Trophoblast cell (in vitro differentiated cells and primary cell): Measurements from ENCODE around the gene TP53I13.

Experiments
- DNase-seq, 2 donors: peaks; one replicate each; pipeline ENCODE4 v3.0.0-alpha.2; 2016
- H2AFZ ChIP-seq: 2 replicates; pipeline ENCODE4 v1.6.1; 2013; ENCODE audit warnings: low read length, moderate library complexity, mild to moderate bottlenecking; ENCODE audit not compliant: insufficient read depth, poor library complexity
- H2AK5ac ChIP-seq: 2 replicates; pipeline ENCODE4 v1.6.1; 2013; ENCODE audit warnings: mild to moderate bottlenecking, low read length
- H2BK120ac ChIP-seq: 2 replicates; pipeline ENCODE4 v1.6.1; 2013; ENCODE audit warnings: low read length, mild to moderate bottlenecking, moderate library complexity; ENCODE audit not compliant: insufficient read depth, poor library complexity
- H2BK12ac ChIP-seq: 2 replicates; pipeline ENCODE4 v1.6.1; 2013; ENCODE audit warnings: mild to moderate bottlenecking, low read length, moderate library complexity
- H2BK5ac ChIP-seq: 2 replicates; pipeline ENCODE4 v1.6.1; 2013; ENCODE audit warnings: low read length, low read depth, moderate library complexity, mild to moderate bottlenecking; ENCODE audit not compliant: poor library complexity
- H3K14ac ChIP-seq: 2 replicates; pipeline ENCODE4 v1.6.1; 2013; ENCODE audit warnings: mild to moderate bottlenecking, low read length
- H3K18ac ChIP-seq: 2 replicates; pipeline ENCODE4 v1.6.1; 2013; ENCODE audit warnings: mild to moderate bottlenecking, low read length
- H3K23ac ChIP-seq: 2 replicates; pipeline ENCODE4 v1.6.1; 2013; ENCODE audit warnings: low read length
- H3K27ac ChIP-seq: 2 replicates; pipeline ENCODE4 v1.5.1; 2013; ENCODE audit warnings: low read depth, mild to moderate bottlenecking, inconsistent platforms, low read length, moderate library complexity
- H3K27me3 ChIP-seq: 2 replicates; pipeline ENCODE4 v1.6.1; 2013; ENCODE audit warnings: inconsistent platforms, mild to moderate bottlenecking, low read length, moderate library complexity; ENCODE audit not compliant: insufficient read depth
- H3K36me3 ChIP-seq, 2 experiments: 1 replicate in 1 of 2; 2 replicates in 1 of 2; pipeline ENCODE4 v1.6.1; 2013; ENCODE audit warnings: low read length in 2 of 2, mild to moderate bottlenecking in 2 of 2, moderate library complexity in 1 of 2; ENCODE audit not compliant: insufficient read depth in 2 of 2, control insufficient read depth in 1 of 2
- H3K4ac ChIP-seq: 2 replicates; pipeline ENCODE4 v1.6.1; 2013; ENCODE audit warnings: low read depth, mild to moderate bottlenecking, low read length, moderate library complexity
- H3K4me1 ChIP-seq, 2 experiments: 1 replicate in 1 of 2; 2 replicates in 1 of 2; pipeline ENCODE4 v1.6.1; 2013; ENCODE audit warnings: low read length in 2 of 2, mild to moderate bottlenecking in 2 of 2, moderate library complexity in 1 of 2; ENCODE audit not compliant: insufficient read depth in 2 of 2, control insufficient read depth in 1 of 2
- H3K4me2 ChIP-seq: 2 replicates; pipeline ENCODE4 v1.6.1; 2013; ENCODE audit warnings: inconsistent platforms, mild to moderate bottlenecking, low read length, moderate library complexity
- H3K4me3 ChIP-seq: 2 replicates; pipeline ENCODE4 v1.5.1; 2013; ENCODE audit warnings: mild to moderate bottlenecking, low read depth, low read length, inconsistent platforms
- H3K79me1 ChIP-seq: one replicate; pipeline ENCODE4 v1.6.1; 2013; ENCODE audit warnings: low read length
- H3K79me2 ChIP-seq: 2 replicates; pipeline ENCODE4 v1.6.1; 2013; ENCODE audit warnings: low read length, mild to moderate bottlenecking; ENCODE audit not compliant: control insufficient read depth, insufficient read depth, poor library complexity
- H3K9ac ChIP-seq: 2 replicates; pipeline ENCODE4 v1.6.1; 2013; ENCODE audit warnings: mild to moderate bottlenecking, low read length
- H3K9me3 ChIP-seq: 2 replicates; pipeline ENCODE4 v1.6.1; 2013; ENCODE audit warnings: low read depth, mild to moderate bottlenecking, control low read depth, inconsistent platforms, low read length; ENCODE audit not compliant: insufficient read depth
- H4K12ac ChIP-seq: 2 replicates; pipeline ENCODE4 v1.6.1; 2013; ENCODE audit warnings: low read depth, mild to moderate bottlenecking, low read length, moderate library complexity
- H4K8ac ChIP-seq: 2 replicates; pipeline ENCODE4 v1.6.1; 2013; ENCODE audit warnings: low read depth, mild to moderate bottlenecking, low read length, moderate library complexity
- H4K91ac ChIP-seq: one replicate; pipeline ENCODE4 v1.6.1; 2013; ENCODE audit warnings: low read depth, mild to moderate bottlenecking, low read length, moderate library complexity
- WGBS: extraction: QIAGEN DNeasy Blood & Tissue Kit; methylation state at CpG from one replicate; pipeline ENCODE4 v1.1.7; 2013; ENCODE audit warnings: missing lambda C conversion rate; ENCODE audit not compliant: insufficient read length, insufficient coverage; ENCODE audit errors: extremely low coverage; 5-methylcytosine and 5-hydroxymethylcytosine counted together

The TP53I13 gene

GRCh38 chr17:29571883-29572681, 3.6 kb downstream of the TP53I13 start:
- WGBS, result no CpG with 5 or more reads among the region's 30 CpGs
- no peak overlapping the region for H2BK12ac ChIP-seq

GRCh38 chr17:29572691-29573557, 4.4 kb downstream of the TP53I13 start:
- Histone ChIP-seq H3K9me3 (peaks cover 2% of the 10 kb centered on the region), H3K4me1 (peaks cover 7 to 13% of the 10 kb centered on the region in 2 experiments), H3K27ac (no peak overlapping the region), H4K12ac (no peak overlapping the region), H3K36me3 (peaks cover 55 to 57% of the 10 kb centered on the region in 2 experiments), H2BK120ac (no peak overlapping the region), H3K14ac (no peak overlapping the region), H3K27me3 (no peaks in the 10 kb centered on the region), H3K4me2 (peak overlapping the region; percentile 55), H3K9ac (no peak overlapping the region), H3K4ac (no peak overlapping the region), H4K91ac (no peak overlapping the region), H2BK12ac (no peak overlapping the region), H3K18ac (no peak overlapping the region), H4K8ac (no peak overlapping the region), H2BK5ac (no peak overlapping the region), H2AK5ac (no peak overlapping the region), H3K4me3 (peak overlapping the region; percentile 3), H2AFZ (no peak overlapping the region), H3K23ac (no peak overlapping the region), H3K79me1 (peaks cover 9% of the 10 kb centered on the region), H3K79me2 (peaks cover 7% of the 10 kb centered on the region)
- no CpG with 5 or more reads among the region's 62 CpGs for WGBS
- DNase-seq, result peak; percentile 54 to 83

More at GRCh38 chr17:29571883-29572681, 3.6 kb downstream of the TP53I13 start:
- peaks cover 10% of the 10 kb centered on the region for H3K79me1 ChIP-seq
- H2BK5ac ChIP-seq, result no peak overlapping the region
- no peak overlapping the region for H3K18ac ChIP-seq
- H4K8ac ChIP-seq, result no peak overlapping the region
- no peak overlapping the region for H4K12ac ChIP-seq
- H3K79me2 ChIP-seq, result peaks cover 7% of the 10 kb centered on the region
- H2BK120ac ChIP-seq, result no peak overlapping the region
- H3K14ac ChIP-seq, result no peak overlapping the region
- peak in 1 of 2 donors; percentile 19 for DNase-seq
- H3K27me3 ChIP-seq, result peaks cover 3% of the 10 kb centered on the region
- H3K4me1 ChIP-seq, result peaks cover 7 to 18% of the 10 kb centered on the region in 2 experiments
- no peak overlapping the region for H3K27ac ChIP-seq
- peaks cover 46 to 48% of the 10 kb centered on the region in 2 experiments for H3K36me3 ChIP-seq
- H3K4me3 ChIP-seq, result no peak overlapping the region
- H2AK5ac ChIP-seq, result no peak overlapping the region
- no peak overlapping the region for H4K91ac ChIP-seq
- H3K9ac ChIP-seq, result no peak overlapping the region
- peaks cover 2% of the 10 kb centered on the region for H3K9me3 ChIP-seq
- no peak overlapping the region for H3K23ac ChIP-seq
- no peak overlapping the region for H2AFZ ChIP-seq
- H3K4me2 ChIP-seq, result peak overlapping the region; percentile 55
- no peak overlapping the region for H3K4ac ChIP-seq

- Histone ChIP-seq H3K27ac (no peak overlapping the region), H3K4ac (no peak overlapping the region), H3K23ac (no peak overlapping the region), H4K12ac (no peak overlapping the region), H2AK5ac (no peak overlapping the region), H2BK120ac (no peak overlapping the region), H4K91ac (no peak overlapping the region), H3K9me3 (peaks cover 2% of the 10 kb centered on the region), H3K36me3 (peaks cover 60 to 63% of the 10 kb centered on the region in 2 experiments), H3K79me2 (peaks cover 5% of the 10 kb centered on the region), H3K4me2 (no peak overlapping the region), H3K18ac (no peak overlapping the region), H2BK5ac (no peak overlapping the region), H2BK12ac (no peak overlapping the region), H3K4me1 (peaks cover 7 to 13% of the 10 kb centered on the region in 2 experiments), H3K27me3 (no peaks in the 10 kb centered on the region), H3K9ac (no peak overlapping the region), H3K79me1 (peaks cover 6% of the 10 kb centered on the region), H3K4me3 (no peak overlapping the region), H2AFZ (no peak overlapping the region), H3K14ac (no peak overlapping the region), H4K8ac (no peak overlapping the region)
- WGBS, result no CpG with 5 or more reads among the region's 6 CpGs
- DNase-seq, result no peak
These were observed 5.0 kb downstream of the TP53I13 start for GRCh38 chr17:29573558-29573869.

- no peak overlapping the region for H3K4me2 ChIP-seq
- H3K27ac ChIP-seq, result no peak overlapping the region
- no peak overlapping the region for H4K12ac ChIP-seq
- H2AK5ac ChIP-seq, result no peak overlapping the region
- H3K9me3 ChIP-seq, result peaks cover 2% of the 10 kb centered on the region
- no peaks in the 10 kb centered on the region for H3K79me2 ChIP-seq
- no peaks in the 10 kb centered on the region for H3K27me3 ChIP-seq
- H3K4ac ChIP-seq, result no peak overlapping the region
- no peak overlapping the region for H3K23ac ChIP-seq
- peaks cover 63 to 65% of the 10 kb centered on the region in 2 experiments for H3K36me3 ChIP-seq
- no peak overlapping the region for H2AFZ ChIP-seq
- no peak overlapping the region for H2BK5ac ChIP-seq
- H3K14ac ChIP-seq, result no peak overlapping the region
- no peak overlapping the region for H2BK120ac ChIP-seq
- H2BK12ac ChIP-seq, result no peak overlapping the region
- H3K9ac ChIP-seq, result no peak overlapping the region
- H3K79me1 ChIP-seq, result peaks cover under 1% of the 10 kb centered on the region
- H4K91ac ChIP-seq, result no peak overlapping the region
- no CpG with 5 or more reads among the region's 14 CpGs for WGBS
- no peak overlapping the region for H3K18ac ChIP-seq
- no peak overlapping the region for H3K4me3 ChIP-seq
- peaks cover 6 to 9% of the 10 kb centered on the region in 2 experiments for H3K4me1 ChIP-seq
- DNase-seq, result no peak
- no peak overlapping the region for H4K8ac ChIP-seq
These were observed 5.6 kb downstream of the TP53I13 start for GRCh38 chr17:29573871-29574731.
